Gastroesophageal sphincter (tissue), 4 donors: Measurements from ENCODE around the gene CASP10. TPM values are rescaled to one million over a fixed set of nuclear protein-coding genes. Genes with fewer than 3 reads are reported as not detected.
A peak's percentile ranks its signal among the peaks of the same experiment; 100 is the strongest.

ENCODE experiments used
- ATAC-seq: fragments of 150-250 bp; one replicate; pipeline ENCODE4 v1.9.1; 2016; ENCODE audit warnings: mild to moderate bottlenecking, moderate library complexity
- H3K27ac ChIP-seq, 4 donors: fragments of 200-600 bp; sonication (generic) in 3 of 4; 1 replicate in 3 of 4; 2 replicates in 1 of 4; pipeline ENCODE4 v1.5.1; 2016 to 2019
- H3K27me3 ChIP-seq: fragments of 200-600 bp; sonication (generic); one replicate; pipeline ENCODE4 v1.5.1; 2019
- H3K36me3 ChIP-seq, 2 donors: fragments of 200-600 bp; sonication (generic); one replicate each; pipeline ENCODE4 v1.5.1; 2019; ENCODE audit warnings: control low read depth in 1 of 2
- H3K4me1 ChIP-seq, 3 donors: fragments of 200-600 bp; sonication (generic); 1 replicate in 2 of 3; 2 replicates in 1 of 3; pipeline ENCODE4 v1.5.1; 2016 to 2019; ENCODE audit warnings: control low read depth in 2 of 3
- H3K4me3 ChIP-seq, 2 donors: fragments of 200-600 bp; sonication (generic); one replicate each; pipeline ENCODE4 v1.5.1; 2019; ENCODE audit warnings: mild to moderate bottlenecking in 1 of 2, moderate library complexity in 1 of 2
- H3K9me3 ChIP-seq, 3 donors: fragments of 200-600 bp; sonication (generic); one replicate each; pipeline ENCODE4 v1.5.1; 2017 to 2019; ENCODE audit warnings: control low read depth in 2 of 3
- CTCF ChIP-seq, 4 experiments: fragments of 200-600 bp in 2 of 4; fragments of 450-650 bp in 2 of 4; sonication (generic) in 1 of 4; IDR thresholded peaks; one replicate each; pipeline ENCODE4 v1.5.1; 2017 to 2019; ENCODE audit warnings: antibody characterized with exemption in 4 of 4, mild to moderate bottlenecking in 2 of 4, moderate library complexity in 2 of 4
- EP300 ChIP-seq: sonication (generic); formaldehyde crosslinking; IDR thresholded peaks from one replicate; pipeline ENCODE4 v1.6.1; 2017; ENCODE audit warnings: antibody characterized with exemption, mild to moderate bottlenecking
- POLR2A ChIP-seq, 2 donors: fragments of 450-650 bp; IDR thresholded peaks; one replicate each; pipeline ENCODE4 v1.6.1; 2017; ENCODE audit warnings: antibody characterized with exemption in 2 of 2, mild to moderate bottlenecking in 2 of 2, moderate library complexity in 1 of 2
- POLR2AphosphoS5 ChIP-seq: sonication (generic); formaldehyde crosslinking; IDR thresholded peaks from one replicate; pipeline ENCODE4 v1.6.1; 2017; ENCODE audit warnings: antibody characterized with exemption
- WGBS, 2 donors: methylation state at CpG; one replicate each; pipeline ENCODE4 v1.1.5; 2018; ENCODE audit warnings: low coverage in 1 of 2; 5-methylcytosine and 5-hydroxymethylcytosine counted together
- small RNA-seq, 4 donors: library from RNA; depleted of rRNA; stranded (forward); fragments of <200 nt; gene quantifications; one replicate each; pipeline ENCODE3, GENCODE V24; 2016
- total RNA-seq, 4 donors: library from RNA; depleted of rRNA; stranded (reverse); fragments of >200 nt; gene quantifications; one replicate each; pipeline ENCODE4 v1.1.0, GENCODE V29; 2016

CASP10 gene
- total RNA-seq, 4 donors from 2014 or later, result 2.6 to 7.5 (median 6.3) TPM

- no peak overlapping the region for H3K4me3 ChIP-seq
- ATAC-seq, result no peak
- peaks cover 0 to 71% of the 10 kb centered on the region in 2 donors for H3K36me3 ChIP-seq
- H3K9me3 ChIP-seq, result no peaks in the 10 kb centered on the region
- 56% methylated on average over 2 of the region's 2 CpGs; no CpG with 5 or more reads in 1 of the 2 donors for WGBS, 2 donors
- no peak for TF ChIP-seq POLR2AphosphoS5
- TF ChIP-seq CTCF (IDR thresholded peaks at IDR 0.05), result no peak
- TF ChIP-seq EP300, result no peak
- no peak for TF ChIP-seq POLR2A (IDR thresholded peaks at IDR 0.05)
- no peaks in the 10 kb centered on the region for H3K27me3 ChIP-seq
- H3K27ac ChIP-seq, result peak overlapping the region in 1 of 4 donors; percentile 16
- H3K4me1 ChIP-seq, result peaks cover 0 to 6% (median 0%) of the 10 kb centered on the region in 3 donors
These were observed 92.1 kb downstream of the CASP10 start for GRCh38 chr2:201275069-201275468.

GRCh38 chr2:201275990-201276389 lies 93.0 kb downstream of the CASP10 start:
- Histone ChIP-seq H3K27me3 (no peaks in the 10 kb centered on the region), H3K36me3 (peaks cover 0 to 63% of the 10 kb centered on the region in 2 donors), H3K4me1 (peaks cover 0 to 15% (median 0%) of the 10 kb centered on the region in 3 donors), H3K9me3 (no peaks in the 10 kb centered on the region), H3K27ac (no peak overlapping the region), H3K4me3 (no peak overlapping the region)
- TF ChIP-seq POLR2AphosphoS5 (no peak), POLR2A (IDR thresholded peaks at IDR 0.05) (no peak), EP300 (no peak), CTCF (IDR thresholded peaks at IDR 0.05) (no peak)
- ATAC-seq, result no peak
- WGBS, 2 donors, result 60 to 67% methylated on average over 3 to 4 of the region's 5 CpGs

GRCh38 chr2:201276511-201276910 lies 93.6 kb downstream of the CASP10 start:
- Histone ChIP-seq H3K27me3 (no peaks in the 10 kb centered on the region), H3K9me3 (no peaks in the 10 kb centered on the region), H3K4me3 (no peak overlapping the region), H3K4me1 (peaks cover 0 to 15% (median 0%) of the 10 kb centered on the region in 3 donors), H3K36me3 (peaks cover 0 to 63% of the 10 kb centered on the region in 2 donors), H3K27ac (no peak overlapping the region)
- no peak for ATAC-seq
- no peak for TF ChIP-seq CTCF (IDR thresholded peaks at IDR 0.05)
- TF ChIP-seq POLR2A (IDR thresholded peaks at IDR 0.05), result no peak
- no peak for TF ChIP-seq POLR2AphosphoS5
- no peak for TF ChIP-seq EP300
- 94 to 95% methylated on average over 2 to 5 of the region's 6 CpGs for WGBS, 2 donors

Small RNA genes within 50 kb of the gene (small RNA-seq; reads per million reads assigned to genes)
- gene AC007283.2 (0 reads per million in 4 donors), gene MTND4LP13 (0 reads per million in 4 donors), gene RNU7-45P (0 reads per million in 4 donors)

Other genes with a start within 250 kb of the CASP10 start
- 10 to 100 TPM in 3 of 4 donors, 1 to 10 TPM in 1; 8.6 to 25.4 (median 11.4) TPM for gene ORC2, start 219.5 kb upstream of the CASP10 start, total RNA-seq
- 10 to 100 TPM; 10.6 to 19.9 (median 13.9) TPM for gene HYCC2, start 111.5 kb upstream of the CASP10 start, total RNA-seq
- 10 to 100 TPM; 33.0 to 59.9 (median 46.6) TPM for gene NDUFB3, start 111.1 kb upstream of the CASP10 start, total RNA-seq
- gene CFLAR, start 67.0 kb upstream of the CASP10 start, total RNA-seq, result 100 to 1,000 TPM; 145 to 346 (median 176) TPM
- 10 to 100 TPM in 2 of 4 donors, 1 to 10 TPM in 2; 6.4 to 12.3 (median 10.0) TPM for gene CASP8, start 77.4 kb downstream of the CASP10 start, total RNA-seq
- gene FLACC1, start 174.2 kb downstream of the CASP10 start, total RNA-seq, result 1 to 10 TPM; 1.1 to 3.8 (median 3.2) TPM